ENCODE results near the gene EFHC1. TPM values are rescaled to one million over a fixed set of nuclear protein-coding genes. Genes with fewer than 3 reads are reported as not detected.

Gene EFHC1
- total and polyA plus RNA-seq, 12 donors, result 3.3 to 14.3 (median 5.8) TPM

GRCh38 chr6:52540286-52540902 is 120.3 kb downstream of the EFHC1 start:
- no peak overlapping the region for H3K4me3 ChIP-seq
- 83 to 89% methylated on average over 3 of the region's 3 CpGs for WGBS, 2 donors
- no peaks in the 10 kb centered on the region for H3K27me3 ChIP-seq
- intact Hi-C loops (cut with DNase I), result no loop called here
- DNase-seq (no peak), ATAC-seq (no peak)
- H3K9me3 ChIP-seq, result no peaks in the 10 kb centered on the region
- H3K4me1 ChIP-seq, result peaks cover 0 to 88% (median 66%) of the 10 kb centered on the region in 9 donors
- no peak for TF ChIP-seq CTCF (IDR thresholded peaks at IDR 0.05)
- peak overlapping the region in 1 of 10 donors; percentile 13 for H3K27ac ChIP-seq
- H3K36me3 ChIP-seq, result peaks cover 0 to 6% (median 2%) of the 10 kb centered on the region in 9 donors

DNA sequence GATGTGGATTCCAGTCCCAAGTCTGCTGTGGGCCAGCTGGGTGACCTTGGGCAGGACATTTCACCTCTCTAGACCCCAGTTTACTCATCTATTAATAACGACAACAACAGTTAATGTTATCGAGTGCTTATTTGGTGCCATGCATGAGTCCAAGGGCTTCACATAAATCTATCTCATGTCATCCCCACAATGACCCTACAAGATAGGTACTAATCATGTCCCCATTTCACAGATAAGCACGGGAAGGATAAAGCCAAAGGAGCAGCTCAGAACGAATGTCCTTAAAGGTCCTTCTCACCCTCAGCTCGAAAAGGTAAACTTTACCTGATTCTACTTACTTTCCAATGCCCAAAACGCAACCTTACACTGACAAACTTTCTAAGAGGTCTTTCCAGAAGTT is 121.0 kb downstream of the EFHC1 start:
- 67% methylated on average over 6 of the region's 6 CpGs for WGBS, 2 donors
- Histone ChIP-seq H3K9me3 (no peaks in the 10 kb centered on the region), H3K36me3 (no peaks in the 10 kb centered on the region), H3K27ac (no peak overlapping the region), H3K4me3 (no peak overlapping the region), H3K4me1 (peaks cover 3 to 91% (median 74%) of the 10 kb centered on the region in 9 donors), H3K27me3 (no peaks in the 10 kb centered on the region)
- DNase-seq (no peak), ATAC-seq (no peak)
- TF ChIP-seq CTCF (IDR thresholded peaks at IDR 0.05), result no peak
- intact Hi-C loops (cut with DNase I), result no loop called here

DNA sequence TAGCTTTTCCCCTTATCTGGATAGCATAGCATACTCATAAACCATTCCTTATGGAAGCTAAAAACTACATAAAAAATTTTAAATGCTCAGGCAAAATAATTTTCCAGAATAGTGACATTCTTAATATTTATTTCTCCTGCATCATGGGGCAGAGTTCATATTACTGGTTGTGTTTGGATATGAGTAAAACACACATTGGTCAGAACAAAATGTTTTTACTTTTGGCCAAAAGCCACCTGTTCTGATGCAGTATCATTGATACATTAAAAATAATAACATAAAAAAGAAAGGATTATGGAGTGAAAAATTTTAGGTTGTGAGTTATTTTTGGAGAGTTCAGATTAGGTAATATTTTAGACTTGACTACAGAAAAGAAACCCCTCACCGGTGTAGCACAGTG is 123.1 kb downstream of the EFHC1 start:
- 29 to 50% methylated on average over 1 of the region's 1 CpG for WGBS, 2 donors
- Histone ChIP-seq H3K9me3 (no peaks in the 10 kb centered on the region), H3K27me3 (no peaks in the 10 kb centered on the region), H3K4me1 (peaks cover 16 to 93% (median 76%) of the 10 kb centered on the region in 9 donors), H3K4me3 (no peak overlapping the region), H3K36me3 (no peaks in the 10 kb centered on the region), H3K27ac (peak overlapping the region in 5 of 10 donors; percentile 6 to 55 (median 41))
- DNase-seq (no peak), ATAC-seq (no peak)
- no peak for TF ChIP-seq CTCF (IDR thresholded peaks at IDR 0.05)
- intact Hi-C loops (cut with DNase I), result no loop called here

- peaks cover 18 to 94% (median 77%) of the 10 kb centered on the region in 9 donors for H3K4me1 ChIP-seq
- H3K27ac ChIP-seq, result peak overlapping the region in 7 of 10 donors; percentile 6 to 55 (median 38)
- no peak for TF ChIP-seq CTCF (IDR thresholded peaks at IDR 0.05)
- ATAC-seq (peak in 6 of 8 donors; percentile 25 to 70 (median 46)), DNase-seq (peak in 1 of 2 donors; percentile 40)
- 46% methylated on average over 10 of the region's 10 CpGs for WGBS, 2 donors
- H3K27me3 ChIP-seq, result no peaks in the 10 kb centered on the region
- no peaks in the 10 kb centered on the region for H3K36me3 ChIP-seq
- intact Hi-C loops (cut with DNase I), result no loop called here
- no peak overlapping the region for H3K4me3 ChIP-seq
- H3K9me3 ChIP-seq, result no peaks in the 10 kb centered on the region
These were observed 123.8 kb downstream of the EFHC1 start for GRCh38 chr6:52543729-52544601.
